Naive thymus-derived CD8-positive, alpha-beta T cell (primary cell): Measurements from ENCODE around the gene CRYBA1. TPM values are rescaled to one million over a fixed set of nuclear protein-coding genes. Genes with fewer than 3 reads are reported as not detected.

Source experiments
- ATAC-seq, 2 donors: fragments of 150-1000 bp; cut with Tn5 transposase in 1 of 2; sonication (Bioruptor Pico), chemical (Tn5 transposase) in 1 of 2; 1 replicate in 1 of 2; 2 replicates in 1 of 2; pipeline ENCODE4 v1.10.0; 2021; ENCODE audit warnings: mild to moderate bottlenecking in 2 of 2, moderate library complexity in 2 of 2
- POLR2A ChIA-PET: fragments of 350-600 bp; sonication (Branson Sonifier 250); formaldehyde crosslinking; loops from one replicate; lab custom pipeline; 2021; ENCODE audit warnings: antibody characterized with exemption; lab: Charles Lee
- DNase-seq, 10 donors: peaks; one replicate each; pipeline versions ENCODE4 v3.0.0 to v3.0.0-alpha.2; 2020 to 2022
- H3K27ac Mint-ChIP-seq, 10 donors: one replicate each; pipeline ENCODE4 v1.8.0; 2020 to 2022; ENCODE audit warnings: mild to moderate bottlenecking in 10 of 10, mixed read lengths in 10 of 10, moderate library complexity in 4 of 10, inconsistent platforms in 1 of 10
- H3K27me3 Mint-ChIP-seq, 5 donors: one replicate each; pipeline ENCODE4 v1.8.0; 2021 to 2022; ENCODE audit warnings: mixed read lengths in 5 of 5
- H3K36me3 Mint-ChIP-seq, 3 donors: one replicate each; pipeline ENCODE4 v1.8.0; 2020 to 2022; ENCODE audit warnings: mixed read lengths in 3 of 3, mild to moderate bottlenecking in 2 of 3, inconsistent platforms in 1 of 3
- H3K4me1 Mint-ChIP-seq, 4 donors: one replicate each; pipeline ENCODE4 v1.8.0; 2021 to 2022; ENCODE audit warnings: mixed read lengths in 4 of 4
- H3K4me3 Mint-ChIP-seq, 10 donors: one replicate each; pipeline ENCODE4 v1.8.0; 2020 to 2022; ENCODE audit warnings: mild to moderate bottlenecking in 10 of 10, mixed read lengths in 10 of 10, moderate library complexity in 6 of 10, inconsistent platforms in 1 of 10
- H3K9me3 Mint-ChIP-seq, 9 donors: one replicate each; pipeline ENCODE4 v1.8.0; 2020 to 2022; ENCODE audit warnings: mixed read lengths in 9 of 9, mild to moderate bottlenecking in 3 of 9, inconsistent platforms in 1 of 9, moderate library complexity in 1 of 9
- polyA plus RNA-seq, 3 donors: library from polyadenylated mRNA; unstranded; fragments of 300-500 nt; fragmentation: Illumina TruSeq; gene quantifications; one replicate each; pipeline ENCODE4 v1.2.3, GENCODE V29; 2021
- total RNA-seq, 8 experiments: library from RNA in 2 of 8; stranded (reverse) in 2 of 8; gene quantifications; one replicate each; pipeline ENCODE4 v1.2.3 and lab custom pipeline; 2021 to 2026

CRYBA1 gene
- total and polyA plus RNA-seq, 5 experiments from 2014 or later, result not detected

DNA sequence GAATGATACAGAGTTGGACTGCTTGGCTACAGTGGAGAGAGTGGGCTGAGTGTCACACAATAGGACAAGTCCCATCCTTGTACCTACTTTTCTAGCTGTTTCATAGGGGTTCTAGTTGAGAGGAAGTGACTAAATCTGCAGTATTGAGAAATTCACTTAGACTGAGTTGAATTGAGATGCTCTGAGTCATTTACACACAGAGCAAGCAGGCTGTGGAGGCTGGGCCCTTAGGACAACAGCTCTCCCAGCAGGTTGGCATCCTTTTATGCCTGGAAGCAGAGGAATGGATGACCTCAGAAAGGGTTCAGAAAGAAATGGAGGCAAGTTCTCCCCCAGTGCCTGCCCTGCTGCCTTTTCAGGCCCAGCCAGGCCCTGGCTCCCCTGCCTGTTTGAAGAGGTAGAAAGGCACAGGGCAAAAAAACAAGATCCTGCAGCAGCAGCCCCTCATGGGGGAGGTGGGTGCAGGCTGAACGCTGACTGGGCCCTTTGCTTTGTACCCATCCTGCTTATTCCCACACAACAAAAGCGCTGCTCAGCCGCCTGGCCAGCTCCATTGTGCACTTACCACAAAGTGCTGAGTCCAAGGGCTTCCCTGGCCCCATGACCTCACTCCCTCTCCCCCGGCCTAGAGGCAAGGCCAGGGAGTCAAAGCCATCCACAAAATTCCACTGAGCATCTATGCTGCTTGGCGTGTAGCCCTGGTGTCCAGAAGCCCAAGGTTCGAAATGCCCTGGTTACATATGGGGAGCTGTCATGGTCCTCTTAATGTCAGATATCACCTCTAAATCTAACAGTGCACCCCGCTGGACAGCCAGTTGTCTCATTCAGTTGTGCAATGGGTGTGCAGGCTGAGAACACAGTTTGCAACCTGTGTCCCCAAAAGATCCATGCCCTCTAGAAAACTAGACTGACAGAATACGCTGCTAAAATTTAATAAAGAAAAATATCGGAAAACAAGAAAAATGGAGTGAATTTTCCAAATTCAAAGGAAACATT, 5.4 kb upstream of the CRYBA1 start:
- no peak overlapping the region for H3K4me3 Mint-ChIP-seq
- peaks cover 0 to 13% (median 1%) of the 10 kb centered on the region in 4 donors for H3K4me1 Mint-ChIP-seq
- H3K36me3 Mint-ChIP-seq, result peaks cover 0 to 2% (median 0%) of the 10 kb centered on the region in 3 donors
- ATAC-seq, result no peak
- H3K27ac Mint-ChIP-seq, result peak overlapping the region in 1 of 10 donors; percentile 58
- POLR2A ChIA-PET, result interaction anchor here (0.6 kb wide), 1 partner anchor 18 kb away, joined by 4 read pairs; no protein-coding TSS in a partner anchor
- no peaks in the 10 kb centered on the region for H3K9me3 Mint-ChIP-seq
- H3K27me3 Mint-ChIP-seq, result no peaks in the 10 kb centered on the region
- no peak for DNase-seq

DNA sequence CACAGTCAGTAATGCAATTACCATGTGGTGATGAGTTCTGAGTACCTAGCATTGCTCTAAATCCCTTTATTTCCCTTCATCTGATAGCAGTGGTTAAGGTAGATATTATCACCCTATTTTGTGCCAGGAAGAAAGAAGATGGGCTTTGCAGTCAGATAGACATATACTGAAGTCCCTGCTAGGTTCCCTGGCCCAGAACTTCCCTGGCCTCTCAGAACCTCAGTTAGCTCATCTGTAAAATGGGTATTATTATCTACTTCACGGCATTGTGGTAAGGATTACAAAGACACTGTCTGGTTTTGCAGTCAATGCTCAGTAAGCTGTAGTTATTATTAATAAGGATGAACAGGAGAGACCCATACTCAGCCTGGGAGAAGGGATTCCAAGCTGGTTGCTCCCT, 4.6 kb upstream of the CRYBA1 start:
- POLR2A ChIA-PET, result interaction anchor here (0.6 kb wide), 1 partner anchor 19 kb away, joined by 4 read pairs; no protein-coding TSS in a partner anchor
- Mint-ChIP-seq H3K9me3 (no peaks in the 10 kb centered on the region), H3K4me1 (peaks cover 0 to 13% (median 1%) of the 10 kb centered on the region in 4 donors), H3K36me3 (peaks cover 0 to 2% (median 0%) of the 10 kb centered on the region in 3 donors), H3K4me3 (no peak overlapping the region), H3K27me3 (no peaks in the 10 kb centered on the region), H3K27ac (no peak overlapping the region)
- ATAC-seq (no peak), DNase-seq (no peak)

DNA sequence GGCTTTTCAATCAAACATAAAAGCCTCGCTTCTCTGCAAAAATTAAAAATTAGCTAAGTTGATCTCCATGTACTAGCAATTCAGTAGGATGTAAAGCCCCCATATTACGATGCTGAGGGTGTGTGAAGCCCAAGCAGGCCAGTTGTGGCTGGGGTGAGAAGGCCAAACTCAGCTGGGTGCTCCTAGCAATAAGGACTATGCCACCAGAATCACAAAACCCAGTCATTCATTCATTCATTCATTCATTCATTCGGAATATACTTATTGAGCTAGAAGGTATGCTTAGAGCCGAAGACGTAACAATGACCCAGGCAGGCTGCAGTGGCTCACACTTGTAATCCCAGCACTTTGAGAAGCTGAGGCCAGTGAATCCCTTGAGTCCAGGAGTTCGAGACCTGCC, 3.9 kb upstream of the CRYBA1 start:
- Mint-ChIP-seq H3K9me3 (no peaks in the 10 kb centered on the region), H3K36me3 (peaks cover 0 to 2% (median 0%) of the 10 kb centered on the region in 3 donors), H3K27me3 (no peaks in the 10 kb centered on the region), H3K27ac (peak overlapping the region in 1 of 10 donors; percentile 66), H3K4me1 (peaks cover 0 to 13% (median 1%) of the 10 kb centered on the region in 4 donors), H3K4me3 (no peak overlapping the region)
- DNase-seq (no peak), ATAC-seq (no peak)
- POLR2A ChIA-PET, result interaction anchor here (0.7 kb wide), 2 partner anchors 17 to 78 kb away, joined by 3 to 5 read pairs; no protein-coding TSS in a partner anchor

DNA sequence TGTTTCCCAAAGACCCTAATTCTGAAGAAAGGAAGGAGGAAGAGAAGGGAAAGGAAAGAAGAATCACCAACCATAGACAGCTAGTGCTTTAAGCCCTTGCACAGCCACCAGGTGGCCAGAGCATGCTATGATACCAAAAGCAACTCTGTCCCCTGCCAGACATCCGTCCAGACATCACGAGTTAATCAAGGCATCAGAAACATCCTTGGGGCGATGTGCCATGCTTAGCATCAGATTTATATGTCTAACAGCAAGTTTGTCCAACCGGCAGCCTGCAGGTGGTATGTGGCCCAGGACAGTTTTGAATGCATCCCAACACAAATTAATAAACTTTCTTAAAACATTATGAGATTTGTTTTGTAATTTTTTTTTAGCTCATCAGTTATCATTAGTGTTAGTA, 2.9 kb upstream of the CRYBA1 start:
- no peaks in the 10 kb centered on the region for H3K9me3 Mint-ChIP-seq
- DNase-seq (no peak), ATAC-seq (no peak)
- H3K4me1 Mint-ChIP-seq, result peaks cover 0 to 9% (median 1%) of the 10 kb centered on the region in 4 donors
- H3K27me3 Mint-ChIP-seq, result no peaks in the 10 kb centered on the region
- POLR2A ChIA-PET, result no interaction called here
- H3K27ac Mint-ChIP-seq, result no peak overlapping the region
- H3K36me3 Mint-ChIP-seq, result peaks cover 0 to 2% (median 0%) of the 10 kb centered on the region in 3 donors
- H3K4me3 Mint-ChIP-seq, result no peak overlapping the region

DNA sequence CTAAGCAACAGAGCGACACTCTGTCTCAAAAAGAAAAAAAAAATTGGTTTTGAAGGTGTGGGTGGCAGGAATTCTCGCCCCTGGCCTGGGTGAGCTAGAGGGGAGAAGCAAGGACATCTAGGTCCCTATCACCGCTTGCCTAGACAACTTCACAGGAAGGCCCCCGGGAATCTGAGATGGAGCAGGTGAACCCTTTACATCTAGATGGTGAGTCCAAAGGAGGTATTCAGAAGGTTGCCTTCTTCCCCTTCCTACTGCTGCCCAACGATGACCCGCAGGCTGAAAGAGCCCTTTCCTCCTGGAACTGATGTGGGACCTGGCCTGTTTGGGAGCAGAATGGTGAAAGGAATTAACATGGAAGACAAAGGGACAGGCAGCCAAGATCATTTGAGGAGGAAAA, 1.3 kb upstream of the CRYBA1 start:
- no peaks in the 10 kb centered on the region for H3K9me3 Mint-ChIP-seq
- POLR2A ChIA-PET, result no interaction called here
- H3K27ac Mint-ChIP-seq, result no peak overlapping the region
- DNase-seq, result no peak
- no peaks in the 10 kb centered on the region for H3K27me3 Mint-ChIP-seq
- H3K4me3 Mint-ChIP-seq, result no peak overlapping the region
- peaks cover 0 to 7% (median under 1%) of the 10 kb centered on the region in 4 donors for H3K4me1 Mint-ChIP-seq
- peaks cover 0 to 2% (median 0%) of the 10 kb centered on the region in 3 donors for H3K36me3 Mint-ChIP-seq
- ATAC-seq, result no peak

DNA sequence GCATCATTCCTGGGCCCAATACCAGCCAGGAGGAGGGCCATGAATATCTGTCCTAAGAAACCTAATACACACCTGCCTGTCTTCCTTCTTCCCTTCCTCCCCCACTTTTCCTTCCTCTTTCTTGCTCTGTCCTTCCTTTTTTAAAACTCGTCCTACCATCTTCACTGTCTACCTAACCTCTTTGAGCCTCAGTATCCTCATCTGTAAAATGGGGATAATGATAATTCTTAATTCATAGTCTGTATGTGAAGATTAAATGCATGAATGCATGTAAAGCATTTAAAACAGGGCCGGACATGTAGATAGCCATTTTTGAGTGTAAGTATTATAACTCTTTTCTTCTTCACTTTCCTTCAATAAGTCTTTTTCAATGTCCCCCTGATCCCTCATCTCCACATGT, 560 bp downstream of the CRYBA1 start:
- H3K4me1 Mint-ChIP-seq, result peaks cover 0 to 4% (median 0%) of the 10 kb centered on the region in 4 donors
- peak overlapping the region in 1 of 10 donors; percentile 25 for H3K27ac Mint-ChIP-seq
- no peaks in the 10 kb centered on the region for H3K9me3 Mint-ChIP-seq
- DNase-seq (no peak), ATAC-seq (no peak)
- H3K4me3 Mint-ChIP-seq, result no peak overlapping the region
- H3K36me3 Mint-ChIP-seq, result peaks cover 0 to 2% (median 0%) of the 10 kb centered on the region in 3 donors
- POLR2A ChIA-PET, result no interaction called here
- H3K27me3 Mint-ChIP-seq, result no peaks in the 10 kb centered on the region

DNA sequence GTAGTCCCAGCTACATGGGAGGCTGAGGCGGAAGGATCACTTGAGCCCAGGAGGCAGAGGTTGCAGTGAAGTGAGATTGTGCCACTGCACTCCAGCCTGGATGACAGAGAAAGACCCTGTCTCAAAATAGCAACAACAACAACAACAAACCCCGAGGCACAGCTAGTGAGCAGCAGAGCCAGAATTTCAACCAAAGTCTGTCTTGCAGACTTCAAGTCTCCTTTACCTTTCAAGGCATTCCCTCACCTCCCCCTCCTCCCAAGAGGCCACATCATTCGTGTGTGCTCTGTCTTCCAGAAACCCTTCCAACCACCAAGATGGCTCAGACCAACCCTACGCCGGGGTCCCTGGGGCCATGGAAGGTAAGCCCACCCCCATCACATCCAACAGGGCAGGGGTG, 2.2 kb downstream of the CRYBA1 start:
- Mint-ChIP-seq H3K27me3 (no peaks in the 10 kb centered on the region), H3K4me1 (peaks cover 0 to 6% (median 0%) of the 10 kb centered on the region in 4 donors), H3K4me3 (no peak overlapping the region), H3K27ac (no peak overlapping the region), H3K9me3 (no peaks in the 10 kb centered on the region), H3K36me3 (no peaks in the 10 kb centered on the region)
- DNase-seq (no peak), ATAC-seq (no peak)
- POLR2A ChIA-PET, result interaction anchor here (0.6 kb wide), 2 partner anchors 91 to 1115 kb away, joined by 4 read pairs; no protein-coding TSS in a partner anchor

DNA sequence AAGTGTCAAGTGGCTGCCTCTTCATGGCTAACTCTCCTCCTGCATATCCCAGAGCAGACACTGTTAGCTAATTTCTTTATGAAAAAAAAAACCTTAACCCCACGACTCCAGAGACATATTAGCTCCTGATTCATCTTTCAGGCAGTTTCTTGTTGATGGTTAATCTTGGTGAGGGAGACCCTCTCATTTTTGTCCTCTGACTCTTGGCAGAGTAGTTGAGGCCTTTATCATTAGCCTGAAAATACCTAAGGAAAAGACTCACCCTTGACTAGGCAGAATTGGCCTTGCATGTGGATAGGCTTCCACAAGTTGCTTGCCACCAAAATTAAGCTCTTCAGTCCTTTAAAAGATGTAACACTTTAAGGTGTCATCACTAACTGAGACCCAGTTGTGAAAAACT, 4.0 kb downstream of the CRYBA1 start:
- peaks cover 0 to 6% (median under 1%) of the 10 kb centered on the region in 4 donors for H3K4me1 Mint-ChIP-seq
- DNase-seq, result no peak
- POLR2A ChIA-PET, result interaction anchor here (0.6 kb wide), 1 partner anchor 26 kb away, joined by 3 read pairs; no protein-coding TSS in a partner anchor

DNA sequence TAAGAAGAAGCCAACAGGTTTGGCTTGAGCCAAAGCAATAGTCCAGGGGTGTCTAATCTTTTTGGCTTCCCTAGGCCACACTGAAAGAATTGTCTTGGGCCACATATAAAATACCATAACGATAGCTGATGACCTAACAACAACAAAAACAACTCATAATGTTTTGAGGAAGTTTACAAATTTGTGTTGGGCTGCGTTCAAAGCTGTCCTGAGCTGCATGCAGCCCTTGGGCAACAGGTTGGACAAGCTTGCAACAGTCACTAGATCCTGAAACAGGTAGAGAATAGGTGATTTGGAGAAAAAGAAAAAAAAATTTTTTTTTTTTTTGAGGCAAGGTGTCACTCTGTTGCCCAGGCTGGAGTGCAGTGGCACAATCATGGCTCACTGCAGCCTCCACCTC, 4.5 kb downstream of the CRYBA1 start:
- no peaks in the 10 kb centered on the region for H3K27me3 Mint-ChIP-seq
- no peak overlapping the region for H3K4me3 Mint-ChIP-seq
- peaks cover 0 to 11% (median 4%) of the 10 kb centered on the region in 4 donors for H3K4me1 Mint-ChIP-seq
- DNase-seq, result no peak
- POLR2A ChIA-PET, result interaction anchor here (0.5 to 0.7 kb wide), 3 partner anchors 26 to 634 kb away, joined by 3 read pairs; no protein-coding TSS in a partner anchor
- no peak for ATAC-seq
- H3K27ac Mint-ChIP-seq, result no peak overlapping the region
- H3K36me3 Mint-ChIP-seq, result peaks cover 0 to 12% (median 0%) of the 10 kb centered on the region in 3 donors
- H3K9me3 Mint-ChIP-seq, result no peaks in the 10 kb centered on the region

More for the DNA sequence above, 4.0 kb downstream of the CRYBA1 start:
- Mint-ChIP-seq H3K27ac (peak overlapping the region in 1 of 10 donors; percentile 17), H3K27me3 (no peaks in the 10 kb centered on the region), H3K4me3 (no peak overlapping the region), H3K9me3 (no peaks in the 10 kb centered on the region), H3K36me3 (peaks cover 0 to 7% (median 0%) of the 10 kb centered on the region in 3 donors)
- ATAC-seq, result no peak

DNA sequence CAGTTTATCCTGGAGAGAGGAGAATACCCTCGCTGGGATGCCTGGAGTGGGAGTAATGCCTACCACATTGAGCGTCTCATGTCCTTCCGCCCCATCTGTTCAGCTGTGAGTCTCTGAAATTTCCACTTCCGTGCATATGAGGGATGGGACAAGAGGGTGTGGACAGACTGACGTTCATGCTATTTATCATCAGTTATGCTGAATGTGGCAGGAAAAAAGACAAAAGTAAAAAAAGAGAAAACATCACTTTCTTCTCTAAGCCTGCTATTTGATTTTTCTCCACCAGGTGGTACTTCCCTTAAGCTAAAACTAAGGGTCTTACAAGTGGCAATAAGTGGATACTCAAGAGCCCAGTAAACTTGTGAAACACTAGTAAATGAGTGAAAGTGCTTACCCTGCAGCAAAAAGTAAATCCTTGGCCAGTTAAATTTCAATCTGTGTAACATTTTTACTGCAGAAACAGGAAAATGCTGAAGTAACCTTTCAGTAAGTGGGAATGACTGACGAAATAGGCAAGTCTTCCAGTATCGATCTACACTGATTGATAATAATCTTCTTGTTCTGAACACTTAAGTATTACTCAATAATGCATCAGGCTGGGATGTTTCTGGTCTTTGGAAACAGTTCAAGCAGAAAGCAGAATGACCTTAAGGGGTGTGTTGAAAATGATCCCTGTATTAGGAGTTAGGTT, 5.6 kb downstream of the CRYBA1 start:
- Mint-ChIP-seq H3K36me3 (peaks cover 0 to 20% (median 0%) of the 10 kb centered on the region in 3 donors), H3K9me3 (no peaks in the 10 kb centered on the region), H3K4me1 (peaks cover 0 to 18% (median 8%) of the 10 kb centered on the region in 4 donors), H3K27ac (peak overlapping the region in 6 of 10 donors; percentile 4 to 73 (median 14)), H3K27me3 (no peaks in the 10 kb centered on the region), H3K4me3 (no peak overlapping the region)
- DNase-seq, result peak in 1 of 10 donors; percentile 17
- peak; percentile 45 to 46 for ATAC-seq
- POLR2A ChIA-PET, result interaction anchor here (1.0 kb wide), 1 partner anchor 42 kb away, joined by 4 read pairs; the partner anchor contains the start of gene NUFIP2

DNA sequence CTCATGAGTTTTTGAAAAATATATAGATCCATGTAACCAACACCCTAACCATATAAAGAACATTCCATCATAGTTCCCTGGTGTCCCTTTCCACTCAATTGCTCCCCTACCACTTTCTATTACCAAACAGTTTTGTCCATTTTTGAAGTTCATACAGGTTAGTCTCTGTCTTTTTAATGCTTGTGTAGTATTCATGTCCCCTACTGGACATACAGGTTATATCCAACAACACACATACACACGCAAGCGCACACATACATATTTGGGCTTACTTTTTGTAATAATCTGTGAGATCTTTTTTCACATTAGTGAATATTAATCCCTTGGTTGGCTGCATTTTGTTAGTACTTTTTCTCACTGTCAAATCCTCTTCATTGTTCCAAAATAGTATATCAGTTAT, 6.4 kb downstream of the CRYBA1 start:
- no peaks in the 10 kb centered on the region for H3K9me3 Mint-ChIP-seq
- ATAC-seq (no peak), DNase-seq (no peak)
- POLR2A ChIA-PET, result no interaction called here
- peak overlapping the region in 4 of 10 donors; percentile 0 to 50 (median 12) for H3K27ac Mint-ChIP-seq
- H3K4me3 Mint-ChIP-seq, result no peak overlapping the region
- peaks cover 0 to 24% (median 9%) of the 10 kb centered on the region in 4 donors for H3K4me1 Mint-ChIP-seq
- H3K36me3 Mint-ChIP-seq, result peaks cover 0 to 26% (median 0%) of the 10 kb centered on the region in 3 donors
- H3K27me3 Mint-ChIP-seq, result no peaks in the 10 kb centered on the region

DNA sequence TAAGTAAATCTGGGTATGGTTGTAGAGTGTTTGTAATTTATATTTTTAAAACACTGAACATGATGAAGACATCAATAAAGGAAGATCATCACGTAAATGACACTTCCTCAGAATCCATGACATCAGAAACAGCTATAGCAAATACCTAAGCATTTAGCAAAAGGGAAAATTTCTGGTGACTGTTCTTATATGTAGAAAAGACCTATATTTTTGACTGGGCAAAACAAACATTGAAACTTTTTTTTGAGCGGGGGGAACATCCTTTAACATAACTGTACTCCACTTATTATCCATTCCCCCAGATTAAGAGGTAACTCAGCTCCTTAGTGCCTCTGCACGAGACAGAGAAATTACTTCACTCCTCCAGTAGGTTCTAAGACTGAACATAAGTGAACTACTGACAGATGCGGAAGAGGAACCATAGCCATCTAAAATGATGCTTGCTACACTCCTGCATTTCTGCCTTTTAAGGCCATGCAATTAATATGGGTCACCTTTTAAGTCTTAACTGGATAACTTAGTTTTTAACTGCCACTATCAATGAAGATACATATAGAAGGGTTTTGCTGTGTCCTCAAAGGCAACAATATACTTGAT, 9.4 kb downstream of the CRYBA1 start:
- H3K9me3 Mint-ChIP-seq, result no peaks in the 10 kb centered on the region
- POLR2A ChIA-PET, result no interaction called here
- peaks cover 0 to 54% (median 2%) of the 10 kb centered on the region in 3 donors for H3K36me3 Mint-ChIP-seq
- H3K27ac Mint-ChIP-seq, result peak overlapping the region in 5 of 10 donors; percentile 17 to 75 (median 31)
- H3K4me1 Mint-ChIP-seq, result peaks cover 8 to 35% (median 14%) of the 10 kb centered on the region in 4 donors
- no peak overlapping the region for H3K4me3 Mint-ChIP-seq
- ATAC-seq (no peak), DNase-seq (no peak)
- no peaks in the 10 kb centered on the region for H3K27me3 Mint-ChIP-seq
